Astrocyte of the spinal cord (primary cell): Measurements from ENCODE around the gene S100A1.
"Not testable (repeated sequence)": the region's sequence is repeated elsewhere in the genome, so short reads cannot be mapped to it uniquely, and the experiment has no call there.

Experiments used
- DNase-seq: peaks from one replicate; pipeline ENCODE4 v3.0.0; 2011; ENCODE audit warnings: low read depth, low spot score
- H3K4me3 ChIP-seq: 2 replicates; pipeline ENCODE4 v1.5.1; 2011; ENCODE audit warnings: low read depth, mild to moderate bottlenecking, low read length, moderate library complexity
- CTCF ChIP-seq: IDR thresholded peaks from 2 replicates; pipeline ENCODE4 v1.5.1; 2012; ENCODE audit warnings: low read depth, mild to moderate bottlenecking, low read length, inconsistent platforms
- in situ Hi-C: cut with HindIII; loops from 2 replicates; pipeline ENCODE4 v1.10.0; 2017; ENCODE audit warnings: low sequenced_read_pairs

The S100A1 gene

GRCh38 chr1:153633754-153634665 is 5.8 kb downstream of the S100A1 start, which contains the start of gene CHTOP:
Gene CHTOP (plus strand): TSS chr1:153634066. CDS start chr1:153636589, 2,523 bp downstream.
- in situ Hi-C loops, result no loop called here
- peak within 1 kb of the TSS; percentile 98 for H3K4me3 ChIP-seq
- TF ChIP-seq CTCF, result no peak
- peak; percentile 98 for DNase-seq

DNA sequence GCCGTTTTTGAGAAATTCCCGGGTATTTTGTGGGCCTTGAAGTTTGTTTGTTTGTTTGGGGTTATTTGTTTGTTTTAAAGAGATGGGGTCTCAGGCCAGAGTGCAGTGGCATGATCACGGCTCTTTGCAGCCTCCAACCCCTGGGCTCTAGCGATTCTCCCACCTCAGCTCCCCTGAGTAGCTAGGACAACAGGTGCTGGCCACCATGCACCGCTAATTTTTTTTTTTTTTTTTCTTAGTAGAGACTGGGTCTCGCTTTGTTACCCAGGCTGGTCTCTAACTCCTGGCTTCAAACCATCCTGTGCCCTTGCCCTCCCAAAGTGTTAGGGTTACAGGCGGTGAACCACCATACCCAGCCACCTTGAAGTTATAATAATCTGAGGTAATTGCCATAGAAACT is 7.6 kb downstream of the S100A1 start:
- DNase-seq, result no peak
- H3K4me3 ChIP-seq, result peak overlapping the region; percentile 98
- in situ Hi-C loops, result no loop called here
- TF ChIP-seq CTCF, result no peak

- TF ChIP-seq CTCF, result no peak
- DNase-seq, result no peak
- H3K4me3 ChIP-seq, result no peak overlapping the region
- in situ Hi-C loops, result no loop called here
Measured at GRCh38 chr1:153636312-153636711, 8.1 kb downstream of the S100A1 start.

- no peak overlapping the region for H3K4me3 ChIP-seq
- in situ Hi-C loops, result no loop called here
- DNase-seq, result no peak
- no peak for TF ChIP-seq CTCF
Measured at GRCh38 chr1:153638261-153638660, 10.0 kb downstream of the S100A1 start.

DNA sequence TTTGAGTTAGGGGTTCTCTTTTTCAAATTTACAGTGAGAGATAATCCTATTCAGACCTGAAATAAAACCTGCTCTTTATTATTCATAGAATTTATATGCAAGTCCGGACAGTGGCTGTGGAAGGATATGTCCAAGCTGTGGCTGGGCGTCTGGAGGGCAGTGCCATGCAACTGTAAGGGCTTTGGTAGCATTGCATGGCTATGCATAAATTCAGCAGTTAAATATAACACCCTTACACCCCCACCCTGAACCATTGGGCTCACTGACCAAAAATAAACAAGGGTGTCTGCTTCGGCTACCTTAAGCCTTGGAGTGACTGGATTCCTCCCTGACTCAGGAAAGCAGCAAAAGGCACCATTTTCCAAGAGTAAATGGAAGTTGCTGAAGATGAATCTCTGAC is 11.0 kb downstream of the S100A1 start:
- in situ Hi-C loops, result no loop called here
- DNase-seq, result no peak
- H3K4me3 ChIP-seq, result no peak overlapping the region
- TF ChIP-seq CTCF, result no peak

- DNase-seq, H3K4me3 ChIP-seq, in situ Hi-C loops: not testable (repeated sequence)
Measured at GRCh38 chr1:153640213-153640612, 12.0 kb downstream of the S100A1 start.

GRCh38 chr1:153640861-153641260 is 12.6 kb downstream of the S100A1 start:
- TF ChIP-seq CTCF, result no peak
- in situ Hi-C loops, result no loop called here
- no peak for DNase-seq
- no peak overlapping the region for H3K4me3 ChIP-seq
